Esophagus (tissue), 2 donors: ENCODE measurements around the gene YBX1. TPM values are rescaled to one million over a fixed set of nuclear protein-coding genes. Genes with fewer than 3 reads are reported as not detected.
A peak's percentile ranks its signal among the peaks of the same experiment; 100 is the strongest.
"Not testable (repeated sequence)": the region's sequence is repeated elsewhere in the genome, so short reads cannot be mapped to it uniquely, and the experiment has no call there.

Experiments
- H3K27ac ChIP-seq, 2 donors: one replicate each; pipeline ENCODE4 v1.5.1; 2013; ENCODE audit warnings: low read depth in 2 of 2, mild to moderate bottlenecking in 2 of 2, inconsistent platforms in 1 of 2, low read length in 1 of 2, moderate library complexity in 1 of 2
- H3K27me3 ChIP-seq, 2 donors: one replicate each; pipeline ENCODE4 v1.6.1; 2013; ENCODE audit warnings: low read length in 2 of 2, control low read depth in 1 of 2, mild to moderate bottlenecking in 1 of 2; ENCODE audit not compliant: insufficient read depth in 2 of 2, control insufficient read depth in 1 of 2
- H3K36me3 ChIP-seq, 2 donors: one replicate each; pipeline ENCODE4 v1.6.1; 2013; ENCODE audit warnings: low read length in 1 of 2; ENCODE audit not compliant: control insufficient read depth in 2 of 2, insufficient read depth in 2 of 2
- H3K4me1 ChIP-seq, 2 donors: one replicate each; pipeline ENCODE4 v1.6.1; 2013; ENCODE audit warnings: low read length in 1 of 2; ENCODE audit not compliant: control insufficient read depth in 2 of 2, insufficient read depth in 2 of 2
- H3K4me3 ChIP-seq, 2 donors: one replicate each; pipeline ENCODE4 v1.5.1; 2013; ENCODE audit warnings: low read length in 2 of 2, mild to moderate bottlenecking in 2 of 2, low read depth in 1 of 2, moderate library complexity in 1 of 2
- H3K9me3 ChIP-seq, 2 donors: one replicate each; pipeline ENCODE4 v1.6.1; 2013; ENCODE audit warnings: mild to moderate bottlenecking in 2 of 2, low read depth in 1 of 2, low read length in 1 of 2, moderate library complexity in 1 of 2; ENCODE audit not compliant: control insufficient read depth in 2 of 2, insufficient read depth in 1 of 2
- WGBS, 2 donors: extraction: QIAGEN DNeasy Blood & Tissue Kit; methylation state at CpG; one replicate each; pipeline ENCODE4 v1.1.7; 2013; 5-methylcytosine and 5-hydroxymethylcytosine counted together
- polyA plus RNA-seq, 2 donors: library from polyadenylated mRNA; stranded (reverse); fragments of 200-250 nt; gene quantifications; one replicate each; pipeline ENCODE4 v1.2.3, GENCODE V29; 2013
- donor health status: healthy with polysubstance abuse.
- donor health status: Bipolar disorder and iron deficiency.

The YBX1 gene
- polyA plus RNA-seq, 2 donors: 381 to 428 TPM

GRCh38 chr1:42674214-42674613, 8.0 kb upstream of the YBX1 start:
- Histone ChIP-seq H3K4me1 (peaks cover 0 to 4% of the 10 kb centered on the region in 2 donors), H3K4me3 (no peak overlapping the region), H3K36me3 (peaks cover 4 to 5% of the 10 kb centered on the region in 2 donors), H3K9me3 (no peaks in the 10 kb centered on the region), H3K27me3 (no peaks in the 10 kb centered on the region), H3K27ac (no peak overlapping the region)

- Histone ChIP-seq H3K27me3 (no peaks in the 10 kb centered on the region), H3K9me3 (no peaks in the 10 kb centered on the region), H3K27ac (no peak overlapping the region), H3K4me3 (no peak overlapping the region), H3K36me3 (peaks cover 4 to 5% of the 10 kb centered on the region in 2 donors), H3K4me1 (peaks cover 0 to 4% of the 10 kb centered on the region in 2 donors)
- WGBS, 2 donors: 24 to 42% methylated on average over 1 of the region's 1 CpG
Measured at GRCh38 chr1:42674682-42675081, 7.5 kb upstream of the YBX1 start.

GRCh38 chr1:42675467-42675866, 6.8 kb upstream of the YBX1 start:
- Histone ChIP-seq H3K9me3 (no peaks in the 10 kb centered on the region), H3K36me3 (peaks cover 2 to 5% of the 10 kb centered on the region in 2 donors), H3K4me1 (peaks cover 0 to 4% of the 10 kb centered on the region in 2 donors), H3K27me3 (no peaks in the 10 kb centered on the region), H3K4me3 (no peak overlapping the region), H3K27ac (no peak overlapping the region)
- 67 to 73% methylated on average over 3 of the region's 3 CpGs for WGBS, 2 donors

GRCh38 chr1:42676534-42677087, 5.6 kb upstream of the YBX1 start:
- H3K27ac ChIP-seq: no peak overlapping the region
- H3K4me1 ChIP-seq: peaks cover 2 to 4% of the 10 kb centered on the region in 2 donors
- H3K4me3 ChIP-seq: no peak overlapping the region
- 93 to 94% methylated on average over 3 of the region's 3 CpGs for WGBS, 2 donors
- no peaks in the 10 kb centered on the region for H3K27me3 ChIP-seq
- peaks cover 2 to 5% of the 10 kb centered on the region in 2 donors for H3K36me3 ChIP-seq
- H3K9me3 ChIP-seq: no peaks in the 10 kb centered on the region

GRCh38 chr1:42679364-42679983, 2.7 kb upstream of the YBX1 start:
- Histone ChIP-seq H3K4me1 (peaks cover 4 to 5% of the 10 kb centered on the region in 2 donors), H3K9me3 (no peaks in the 10 kb centered on the region), H3K4me3 (no peak overlapping the region), H3K36me3 (peaks cover 5% of the 10 kb centered on the region in 2 donors), H3K27ac (no peak overlapping the region), H3K27me3 (no peaks in the 10 kb centered on the region)
- WGBS, 2 donors: 82 to 83% methylated on average over 10 of the region's 10 CpGs

GRCh38 chr1:42680055-42680454, 2.2 kb upstream of the YBX1 start:
- Histone ChIP-seq H3K36me3 (peaks cover 5% of the 10 kb centered on the region in 2 donors), H3K27me3 (no peaks in the 10 kb centered on the region), H3K9me3 (no peaks in the 10 kb centered on the region), H3K4me1 (peaks cover 3 to 5% of the 10 kb centered on the region in 2 donors), H3K27ac (no peak overlapping the region), H3K4me3 (no peak overlapping the region)
- 81 to 82% methylated on average over 2 of the region's 2 CpGs for WGBS, 2 donors

GRCh38 chr1:42680921-42681683, 1.1 kb upstream of the YBX1 start:
- peak overlapping the region; percentile 66 to 79 for H3K4me3 ChIP-seq
- peak overlapping the region; percentile 7 to 88 for H3K27ac ChIP-seq
- peaks cover 0 to 3% of the 10 kb centered on the region in 2 donors for H3K36me3 ChIP-seq
- peaks cover 3 to 5% of the 10 kb centered on the region in 2 donors for H3K4me1 ChIP-seq
- no peaks in the 10 kb centered on the region for H3K9me3 ChIP-seq
- WGBS, 2 donors: 4 to 5% methylated on average over 18 of the region's 18 CpGs
- H3K27me3 ChIP-seq: no peaks in the 10 kb centered on the region

- H3K9me3 ChIP-seq, H3K4me1 ChIP-seq, H3K36me3 ChIP-seq, H3K27me3 ChIP-seq: not testable (repeated sequence)
- Histone ChIP-seq H3K4me3 (peak overlapping the region; percentile 79 to 86), H3K27ac (peak overlapping the region; percentile 88 to 96)
- 0 to 1% methylated on average over 12 to 33 of the region's 33 CpGs for WGBS, 2 donors
Measured at GRCh38 chr1:42682484-42682738, 193 bp downstream of the YBX1 start.

- H3K4me3 ChIP-seq: peak overlapping the region; percentile 79 to 86
- H3K9me3 ChIP-seq: no peaks in the 10 kb centered on the region
- H3K4me1 ChIP-seq: peaks cover 3 to 5% of the 10 kb centered on the region in 2 donors
- 0 to 1% methylated on average over 46 to 103 of the region's 103 CpGs for WGBS, 2 donors
- H3K36me3 ChIP-seq: peaks cover 0 to 3% of the 10 kb centered on the region in 2 donors
- H3K27ac ChIP-seq: peak overlapping the region; percentile 88 to 96
- H3K27me3 ChIP-seq: no peaks in the 10 kb centered on the region
Measured at GRCh38 chr1:42682739-42683531, 717 bp downstream of the YBX1 start.
